ENCODE data around the gene CAMTA1.

DNA sequence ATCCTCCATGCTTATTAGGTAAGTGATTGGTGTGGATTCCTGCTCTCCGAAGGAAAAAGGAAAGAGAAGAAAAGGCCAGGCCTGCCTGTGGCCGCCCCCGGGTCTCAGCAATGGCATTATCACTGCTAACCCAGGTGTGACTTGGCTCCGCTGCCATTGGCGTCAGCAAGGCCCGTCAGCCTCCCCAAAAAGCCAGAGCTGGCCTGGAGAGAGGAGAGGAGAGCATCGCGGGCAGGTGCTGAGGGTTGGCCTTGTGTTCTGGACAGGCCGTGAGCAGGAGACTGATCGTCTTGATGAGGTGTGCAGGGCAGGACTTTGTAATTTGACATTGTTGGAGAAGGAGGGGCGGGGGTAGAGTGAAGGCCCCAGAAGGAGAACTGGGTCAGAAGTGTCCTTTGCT is 186.4 kb downstream of the CAMTA1 start:
- TF ChIP-seq HDGF (IDR thresholded peaks at IDR 0.05; ENCODE audit: borderline replicate concordance) (no peak), LEF1 (IDR thresholded peaks at IDR 0.05; ENCODE audit: borderline replicate concordance) (no peak), NFRKB (IDR thresholded peaks at IDR 0.05) (no peak), ARNT (IDR thresholded peaks at IDR 0.05) (no peak), TARDBP (IDR thresholded peaks at IDR 0.05) (no peak), BHLHE40 (IDR thresholded peaks at IDR 0.05; ENCODE audit: borderline replicate concordance) (no peak), ELF4 (IDR thresholded peaks at IDR 0.05) (no peak), FOXM1 (IDR thresholded peaks at IDR 0.05; ENCODE audit: borderline replicate concordance) (no peak), L3MBTL2 (conservative IDR thresholded peaks at IDR 0.05) (no peak), SP1 (IDR thresholded peaks at IDR 0.05) (no peak), FOXA1 (IDR thresholded peaks at IDR 0.05) (no peak), SUZ12 (IDR thresholded peaks at IDR 0.05) (no peak)
- TF ChIP-seq, protein P1, sequence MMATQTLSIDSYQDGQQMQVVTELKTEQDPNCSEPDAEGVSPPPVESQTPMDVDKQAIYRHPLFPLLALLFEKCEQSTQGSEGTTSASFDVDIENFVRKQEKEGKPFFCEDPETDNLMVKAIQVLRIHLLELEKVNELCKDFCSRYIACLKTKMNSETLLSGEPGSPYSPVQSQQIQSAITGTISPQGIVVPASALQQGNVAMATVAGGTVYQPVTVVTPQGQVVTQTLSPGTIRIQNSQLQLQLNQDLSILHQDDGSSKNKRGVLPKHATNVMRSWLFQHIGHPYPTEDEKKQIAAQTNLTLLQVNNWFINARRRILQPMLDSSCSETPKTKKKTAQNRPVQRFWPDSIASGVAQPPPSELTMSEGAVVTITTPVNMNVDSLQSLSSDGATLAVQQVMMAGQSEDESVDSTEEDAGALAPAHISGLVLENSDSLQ (IDR thresholded peaks at IDR 0.05) = no peak
